ENCODE data around the gene XCR1. TPM values are rescaled to one million over a fixed set of nuclear protein-coding genes. Genes with fewer than 3 reads are reported as not detected.
"Not testable (repeated sequence)": the region's sequence is repeated elsewhere in the genome, so short reads cannot be mapped to it uniquely, and the experiment has no call there.

Gene XCR1
- total and polyA plus RNA-seq, 4 donors = not detected

GRCh38 chr3:46062679-46063078 lies 35.4 kb upstream of the XCR1 start:
- no peak overlapping the region for H3K27ac ChIP-seq (ENCODE audit: low read depth, low read length)
- H3K9me3 ChIP-seq (ENCODE audit: control insufficient read depth, insufficient read depth, low read length) = no peaks in the 10 kb centered on the region
- H3K4me3 ChIP-seq (ENCODE audit: low read depth, low read length) = no peak overlapping the region
- 41% methylated on average over 2 of the region's 2 CpGs for WGBS (ENCODE audit: insufficient coverage)
- H3K36me3 ChIP-seq (ENCODE audit: control insufficient read depth, insufficient read depth, low read length) = no peaks in the 10 kb centered on the region
- no peaks in the 10 kb centered on the region for H3K4me1 ChIP-seq (ENCODE audit: control insufficient read depth, insufficient read depth, low read length)
- DNase-seq (ENCODE audit: low read depth in 4 of 6, low spot score in 6 of 6) = no peak
- H3K27me3 ChIP-seq (ENCODE audit: control insufficient read depth, insufficient read depth, low read length) = no peaks in the 10 kb centered on the region

- no peak overlapping the region for H3K27ac ChIP-seq (ENCODE audit: low read depth, low read length)
- 92% methylated on average over 3 of the region's 3 CpGs for WGBS (ENCODE audit: insufficient coverage)
- DNase-seq (ENCODE audit: low read depth in 4 of 6, low spot score in 6 of 6) = no peak
- H3K4me1 ChIP-seq (ENCODE audit: control insufficient read depth, insufficient read depth, low read length) = no peaks in the 10 kb centered on the region
- no peak overlapping the region for H3K4me3 ChIP-seq (ENCODE audit: low read depth, low read length)
- no peaks in the 10 kb centered on the region for H3K9me3 ChIP-seq (ENCODE audit: control insufficient read depth, insufficient read depth, low read length)
- no peaks in the 10 kb centered on the region for H3K27me3 ChIP-seq (ENCODE audit: control insufficient read depth, insufficient read depth, low read length)
- H3K36me3 ChIP-seq (ENCODE audit: control insufficient read depth, insufficient read depth, low read length) = no peaks in the 10 kb centered on the region
Observed at GRCh38 chr3:46061887-46062286, 34.6 kb upstream of the XCR1 start.

- WGBS (ENCODE audit: insufficient coverage) = 96% methylated on average over 3 of the region's 3 CpGs
- Histone ChIP-seq H3K4me3 (ENCODE audit: low read depth, low read length) (no peak overlapping the region), H3K9me3 (ENCODE audit: control insufficient read depth, insufficient read depth, low read length) (no peaks in the 10 kb centered on the region), H3K4me1 (ENCODE audit: control insufficient read depth, insufficient read depth, low read length) (no peaks in the 10 kb centered on the region), H3K36me3 (ENCODE audit: control insufficient read depth, insufficient read depth, low read length) (no peaks in the 10 kb centered on the region), H3K27me3 (ENCODE audit: control insufficient read depth, insufficient read depth, low read length) (no peaks in the 10 kb centered on the region), H3K27ac (ENCODE audit: low read depth, low read length) (no peak overlapping the region)
- no peak for DNase-seq (ENCODE audit: low read depth in 4 of 6, low spot score in 6 of 6)
Observed at GRCh38 chr3:46061108-46061720, 33.9 kb upstream of the XCR1 start.

GRCh38 chr3:46060551-46060950 lies 33.3 kb upstream of the XCR1 start:
- Histone ChIP-seq H3K27ac (ENCODE audit: low read depth, low read length) (no peak overlapping the region), H3K4me3 (ENCODE audit: low read depth, low read length) (no peak overlapping the region), H3K9me3 (ENCODE audit: control insufficient read depth, insufficient read depth, low read length) (no peaks in the 10 kb centered on the region), H3K36me3 (ENCODE audit: control insufficient read depth, insufficient read depth, low read length) (no peaks in the 10 kb centered on the region), H3K27me3 (ENCODE audit: control insufficient read depth, insufficient read depth, low read length) (no peaks in the 10 kb centered on the region), H3K4me1 (ENCODE audit: control insufficient read depth, insufficient read depth, low read length) (no peaks in the 10 kb centered on the region)
- no peak for DNase-seq (ENCODE audit: low read depth in 4 of 6, low spot score in 6 of 6)
- no CpG with 5 or more reads among the region's 2 CpGs for WGBS (ENCODE audit: insufficient coverage)

DNA sequence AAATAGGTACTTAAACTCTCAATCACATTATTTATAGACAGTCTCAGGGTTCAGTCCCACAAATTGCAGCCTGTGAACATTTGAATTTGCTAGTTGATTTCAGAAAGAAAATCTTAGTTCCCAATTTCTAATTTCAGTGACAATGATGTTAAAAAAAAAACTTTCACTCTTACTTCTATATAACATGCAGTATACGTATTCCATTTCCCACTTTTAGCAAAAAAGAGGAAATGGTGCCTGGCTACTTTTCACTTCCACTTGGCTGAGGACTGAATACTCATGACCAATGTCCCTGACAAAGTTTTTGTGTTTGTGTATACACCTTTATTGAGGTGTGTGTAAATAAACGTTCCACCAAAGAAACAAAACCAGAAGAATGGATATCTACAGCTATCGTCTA lies 32.1 kb upstream of the XCR1 start:
- no peaks in the 10 kb centered on the region for H3K9me3 ChIP-seq (ENCODE audit: control insufficient read depth, insufficient read depth, low read length)
- no peak overlapping the region for H3K4me3 ChIP-seq (ENCODE audit: low read depth, low read length)
- H3K4me1 ChIP-seq (ENCODE audit: control insufficient read depth, insufficient read depth, low read length) = no peaks in the 10 kb centered on the region
- WGBS (ENCODE audit: insufficient coverage) = no CpG with 5 or more reads among the region's 3 CpGs
- no peaks in the 10 kb centered on the region for H3K27me3 ChIP-seq (ENCODE audit: control insufficient read depth, insufficient read depth, low read length)
- no peaks in the 10 kb centered on the region for H3K36me3 ChIP-seq (ENCODE audit: control insufficient read depth, insufficient read depth, low read length)
- H3K27ac ChIP-seq (ENCODE audit: low read depth, low read length) = no peak overlapping the region
- no peak for DNase-seq (ENCODE audit: low read depth in 4 of 6, low spot score in 6 of 6)

DNA sequence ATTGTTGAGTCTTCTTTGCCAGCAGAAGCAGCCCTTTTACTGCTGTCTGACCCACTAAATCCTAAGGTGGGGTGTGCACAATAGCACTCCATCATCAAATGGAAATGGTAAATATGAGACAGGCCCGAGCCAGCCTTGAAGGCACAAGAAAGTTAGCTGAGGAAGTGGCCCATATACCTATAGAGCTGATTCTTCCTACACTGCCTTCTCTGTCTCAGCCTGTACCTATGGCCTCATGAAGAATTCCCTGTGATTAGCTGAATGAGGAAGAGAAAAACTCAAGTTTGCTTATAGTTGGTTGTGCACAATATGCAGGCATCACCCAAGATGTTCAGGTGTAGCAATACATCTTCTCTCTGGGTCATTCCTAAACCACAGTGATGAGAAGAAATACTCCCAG lies 31.7 kb upstream of the XCR1 start:
- H3K4me3 ChIP-seq (ENCODE audit: low read depth, low read length) = no peak overlapping the region
- H3K4me1 ChIP-seq (ENCODE audit: control insufficient read depth, insufficient read depth, low read length) = no peaks in the 10 kb centered on the region
- H3K27ac ChIP-seq (ENCODE audit: low read depth, low read length) = no peak overlapping the region
- no peaks in the 10 kb centered on the region for H3K9me3 ChIP-seq (ENCODE audit: control insufficient read depth, insufficient read depth, low read length)
- no peaks in the 10 kb centered on the region for H3K36me3 ChIP-seq (ENCODE audit: control insufficient read depth, insufficient read depth, low read length)
- H3K27me3 ChIP-seq (ENCODE audit: control insufficient read depth, insufficient read depth, low read length) = no peaks in the 10 kb centered on the region
- DNase-seq (ENCODE audit: low read depth in 4 of 6, low spot score in 6 of 6) = no peak
- WGBS (ENCODE audit: insufficient coverage) = 60% methylated on average over 1 of the region's 1 CpG

GRCh38 chr3:46057716-46058115 lies 30.4 kb upstream of the XCR1 start:
- Histone ChIP-seq H3K27me3 (ENCODE audit: control insufficient read depth, insufficient read depth, low read length) (no peaks in the 10 kb centered on the region), H3K4me1 (ENCODE audit: control insufficient read depth, insufficient read depth, low read length) (no peaks in the 10 kb centered on the region), H3K9me3 (ENCODE audit: control insufficient read depth, insufficient read depth, low read length) (no peaks in the 10 kb centered on the region), H3K4me3 (ENCODE audit: low read depth, low read length) (no peak overlapping the region), H3K36me3 (ENCODE audit: control insufficient read depth, insufficient read depth, low read length) (no peaks in the 10 kb centered on the region), H3K27ac (ENCODE audit: low read depth, low read length) (no peak overlapping the region)
- DNase-seq (ENCODE audit: low read depth in 4 of 6, low spot score in 6 of 6) = no peak
- WGBS (ENCODE audit: insufficient coverage) = 83% methylated on average over 1 of the region's 3 CpGs

- no peaks in the 10 kb centered on the region for H3K4me1 ChIP-seq (ENCODE audit: control insufficient read depth, insufficient read depth, low read length)
- no peak overlapping the region for H3K27ac ChIP-seq (ENCODE audit: low read depth, low read length)
Observed at GRCh38 chr3:46056686-46057085, 29.4 kb upstream of the XCR1 start.

DNA sequence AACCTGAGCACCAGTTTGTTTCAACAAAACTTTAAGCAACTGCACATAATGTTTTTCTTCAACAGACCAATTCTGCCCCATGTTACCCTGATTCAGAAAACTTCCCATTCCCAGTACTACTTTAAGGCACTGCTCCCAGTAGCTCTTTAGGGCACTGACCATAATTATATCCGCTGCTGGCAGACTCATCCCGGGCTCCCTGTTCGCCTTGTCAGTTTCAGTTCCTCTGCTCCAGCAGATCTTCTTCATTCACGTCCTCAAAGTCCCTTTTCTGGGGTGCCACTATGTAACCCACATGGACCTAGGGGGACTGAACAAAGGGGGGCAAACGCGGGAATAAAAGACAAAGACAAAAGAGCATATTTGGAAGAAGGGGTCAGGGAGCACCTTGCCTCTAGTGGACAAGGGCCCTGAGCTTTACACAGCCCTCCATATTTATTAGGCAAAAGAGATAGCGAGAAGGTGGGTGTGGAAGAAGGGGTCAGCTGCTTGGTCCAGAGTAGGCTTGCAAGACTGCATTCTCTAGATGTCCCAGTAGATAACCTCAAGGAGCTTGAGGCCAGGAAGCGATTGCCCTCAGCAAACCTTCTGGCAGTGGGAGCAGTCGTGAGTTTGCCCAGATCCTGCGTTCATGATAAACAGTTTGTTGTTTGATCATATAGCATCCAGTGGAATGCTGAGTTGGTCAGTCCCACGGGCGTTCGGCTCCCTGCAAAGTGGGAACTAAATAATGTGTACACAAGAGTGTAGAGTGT lies 26.7 kb upstream of the XCR1 start:
- H3K4me3 ChIP-seq (ENCODE audit: low read depth, low read length); H3K4me1 ChIP-seq (ENCODE audit: control insufficient read depth, insufficient read depth, low read length); H3K36me3 ChIP-seq (ENCODE audit: control insufficient read depth, insufficient read depth, low read length); H3K27ac ChIP-seq (ENCODE audit: low read depth, low read length); H3K9me3 ChIP-seq (ENCODE audit: control insufficient read depth, insufficient read depth, low read length); DNase-seq (ENCODE audit: low read depth in 4 of 6, low spot score in 6 of 6); H3K27me3 ChIP-seq (ENCODE audit: control insufficient read depth, insufficient read depth, low read length): not testable (repeated sequence)
- 85% methylated on average over 11 of the region's 13 CpGs for WGBS (ENCODE audit: insufficient coverage)

More at GRCh38 chr3:46056686-46057085, 29.4 kb upstream of the XCR1 start:
- Histone ChIP-seq H3K9me3 (ENCODE audit: control insufficient read depth, insufficient read depth, low read length) (no peaks in the 10 kb centered on the region), H3K36me3 (ENCODE audit: control insufficient read depth, insufficient read depth, low read length) (no peaks in the 10 kb centered on the region), H3K27me3 (ENCODE audit: control insufficient read depth, insufficient read depth, low read length) (no peaks in the 10 kb centered on the region), H3K4me3 (ENCODE audit: low read depth, low read length) (no peak overlapping the region)
- no CpG with 5 or more reads among the region's 2 CpGs for WGBS (ENCODE audit: insufficient coverage)
- DNase-seq (ENCODE audit: low read depth in 4 of 6, low spot score in 6 of 6) = no peak

DNA sequence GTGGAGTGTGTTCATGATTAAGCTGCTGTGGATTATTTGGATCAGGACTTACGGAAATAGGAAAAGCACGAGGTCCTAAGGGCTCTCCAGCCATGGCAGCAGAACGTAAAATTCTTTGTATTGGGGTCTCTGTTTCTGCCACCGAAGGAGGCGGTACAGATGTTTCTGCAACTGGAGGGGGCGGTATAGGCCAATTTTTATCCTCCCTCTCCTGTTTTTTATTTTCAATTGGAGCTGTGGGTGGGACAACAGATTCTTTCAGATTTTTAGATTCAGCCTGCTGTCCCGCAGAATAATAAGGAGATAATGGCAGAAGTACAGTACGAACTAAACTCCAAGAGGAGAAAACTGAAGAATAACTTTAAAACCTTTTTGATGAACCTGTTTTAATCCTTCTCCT lies 26.0 kb upstream of the XCR1 start:
- H3K4me3 ChIP-seq (ENCODE audit: low read depth, low read length); H3K9me3 ChIP-seq (ENCODE audit: control insufficient read depth, insufficient read depth, low read length); H3K36me3 ChIP-seq (ENCODE audit: control insufficient read depth, insufficient read depth, low read length); H3K27me3 ChIP-seq (ENCODE audit: control insufficient read depth, insufficient read depth, low read length); DNase-seq (ENCODE audit: low read depth in 4 of 6, low spot score in 6 of 6); H3K4me1 ChIP-seq (ENCODE audit: control insufficient read depth, insufficient read depth, low read length); H3K27ac ChIP-seq (ENCODE audit: low read depth, low read length): not testable (repeated sequence)
- 67% methylated on average over 1 of the region's 8 CpGs for WGBS (ENCODE audit: insufficient coverage)

Measured in spinal cord (tissue), 10 donors.